GM18907 (cell line): ENCODE data around the gene AP3D1.

Source experiments
- ATAC-seq: cut with Tn5 transposase; IDR thresholded peaks from one replicate; pipeline ENCODE4 v1.9.1; 2021; ENCODE audit warnings: mild to moderate bottlenecking, moderate library complexity; ENCODE audit not compliant: unreplicated experiment

Gene AP3D1

GRCh38 chr19:2050991-2051772 lies 100.2 kb downstream of the AP3D1 start, which contains the start of gene MKNK2:
Gene MKNK2 (minus strand): TSS chr19:2051244. CDS start chr19:2050851, 393 bp downstream.
- peak; percentile 47 for ATAC-seq
